ENCODE measurements around the gene SORBS2.

The SORBS2 gene

DNA sequence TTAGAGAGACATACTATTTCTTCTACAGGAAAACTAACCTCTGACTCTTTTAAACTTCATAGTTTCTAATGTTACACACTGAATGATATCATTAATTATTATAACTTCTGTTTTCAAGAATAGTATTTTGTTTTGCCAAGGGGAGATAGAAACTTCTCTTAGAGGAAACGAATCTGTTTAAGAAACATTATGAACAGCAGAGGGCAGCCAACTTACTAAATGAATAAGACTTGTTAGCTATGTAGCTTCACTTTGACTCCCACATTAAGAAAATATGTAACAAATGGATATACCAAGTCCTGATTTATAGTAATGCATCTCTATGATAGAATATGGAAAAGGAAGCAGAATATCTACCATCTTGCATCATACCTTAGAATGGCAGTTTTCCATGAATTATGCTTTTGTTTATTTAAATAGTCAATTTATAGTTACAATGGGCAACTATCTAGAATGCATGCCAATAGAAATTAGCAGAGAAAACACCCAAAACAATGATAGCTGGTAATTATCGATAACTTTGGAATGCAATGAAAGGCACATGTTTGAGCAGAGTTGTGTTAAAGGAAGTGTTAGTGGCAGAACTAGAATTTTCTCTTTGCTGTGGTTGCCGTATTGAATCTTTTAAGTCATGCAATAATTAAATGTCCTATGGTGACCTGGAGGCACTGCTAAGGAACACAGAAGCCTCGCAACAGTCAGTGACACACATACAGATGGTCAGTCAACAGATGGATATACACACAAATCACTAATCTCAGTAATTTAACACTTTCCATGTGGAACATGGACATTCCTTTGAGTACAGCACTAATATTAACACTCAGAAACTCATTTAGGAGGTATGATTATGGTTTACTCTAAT lies 171.0 kb downstream of the SORBS2 start:
- H3K4me3 ChIP-seq (ENCODE audit: control insufficient read depth, low read depth, low read length) = no peak overlapping the region
- TF ChIP-seq, protein P1, sequence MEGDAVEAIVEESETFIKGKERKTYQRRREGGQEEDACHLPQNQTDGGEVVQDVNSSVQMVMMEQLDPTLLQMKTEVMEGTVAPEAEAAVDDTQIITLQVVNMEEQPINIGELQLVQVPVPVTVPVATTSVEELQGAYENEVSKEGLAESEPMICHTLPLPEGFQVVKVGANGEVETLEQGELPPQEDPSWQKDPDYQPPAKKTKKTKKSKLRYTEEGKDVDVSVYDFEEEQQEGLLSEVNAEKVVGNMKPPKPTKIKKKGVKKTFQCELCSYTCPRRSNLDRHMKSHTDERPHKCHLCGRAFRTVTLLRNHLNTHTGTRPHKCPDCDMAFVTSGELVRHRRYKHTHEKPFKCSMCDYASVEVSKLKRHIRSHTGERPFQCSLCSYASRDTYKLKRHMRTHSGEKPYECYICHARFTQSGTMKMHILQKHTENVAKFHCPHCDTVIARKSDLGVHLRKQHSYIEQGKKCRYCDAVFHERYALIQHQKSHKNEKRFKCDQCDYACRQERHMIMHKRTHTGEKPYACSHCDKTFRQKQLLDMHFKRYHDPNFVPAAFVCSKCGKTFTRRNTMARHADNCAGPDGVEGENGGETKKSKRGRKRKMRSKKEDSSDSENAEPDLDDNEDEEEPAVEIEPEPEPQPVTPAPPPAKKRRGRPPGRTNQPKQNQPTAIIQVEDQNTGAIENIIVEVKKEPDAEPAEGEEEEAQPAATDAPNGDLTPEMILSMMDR (conservative IDR thresholded peaks at IDR 0.05; ENCODE audit: control insufficient read depth, insufficient read depth, low read depth, low read length) = peak; percentile 45
- DNase-seq (ENCODE audit: low read depth) = peak; percentile 83

DNA sequence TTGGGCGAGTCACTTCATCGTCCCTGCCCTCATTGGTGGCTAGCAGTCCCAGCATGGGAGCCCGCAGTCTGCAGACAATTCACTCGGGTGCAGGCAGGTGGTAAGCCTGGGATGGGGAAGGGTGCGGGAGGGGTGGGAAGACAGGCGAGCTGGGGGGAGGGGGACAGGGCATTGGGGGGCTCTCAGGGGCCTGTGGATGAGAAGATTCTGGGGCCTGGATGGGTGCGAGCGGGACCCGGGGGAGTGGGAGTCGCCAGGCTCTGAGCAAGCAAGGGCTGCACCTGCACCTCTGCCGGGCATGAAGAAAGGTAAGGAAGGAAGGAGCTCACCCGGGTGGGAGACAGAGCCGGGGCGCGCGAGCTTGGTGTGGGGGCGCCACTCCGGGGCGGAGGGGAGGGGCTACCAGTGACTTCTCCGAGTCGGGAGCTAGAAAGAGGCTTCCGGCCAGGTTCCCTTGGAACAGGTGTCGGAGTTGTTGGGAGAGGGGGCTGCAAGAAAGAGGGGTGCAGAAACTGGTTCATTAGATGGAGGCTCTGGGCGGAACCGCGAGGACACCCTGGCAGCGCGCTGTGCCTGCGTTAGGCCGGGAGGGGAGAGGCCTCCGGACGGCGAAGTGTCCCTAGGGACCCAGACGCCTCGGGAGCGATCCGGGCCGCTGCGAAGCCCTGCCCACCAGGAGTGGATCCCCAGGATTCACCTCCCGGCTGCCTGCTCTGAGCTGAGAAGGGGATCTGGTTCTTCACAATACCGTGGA lies 173.3 kb downstream of the SORBS2 start:
- peak; percentile 3 for DNase-seq (ENCODE audit: low read depth)
- TF ChIP-seq, protein P1 (conservative IDR thresholded peaks at IDR 0.05; ENCODE audit: control insufficient read depth, insufficient read depth, low read depth, low read length) = no peak
- H3K4me3 ChIP-seq (ENCODE audit: control insufficient read depth, low read depth, low read length) = peak overlapping the region; percentile 19

DNA sequence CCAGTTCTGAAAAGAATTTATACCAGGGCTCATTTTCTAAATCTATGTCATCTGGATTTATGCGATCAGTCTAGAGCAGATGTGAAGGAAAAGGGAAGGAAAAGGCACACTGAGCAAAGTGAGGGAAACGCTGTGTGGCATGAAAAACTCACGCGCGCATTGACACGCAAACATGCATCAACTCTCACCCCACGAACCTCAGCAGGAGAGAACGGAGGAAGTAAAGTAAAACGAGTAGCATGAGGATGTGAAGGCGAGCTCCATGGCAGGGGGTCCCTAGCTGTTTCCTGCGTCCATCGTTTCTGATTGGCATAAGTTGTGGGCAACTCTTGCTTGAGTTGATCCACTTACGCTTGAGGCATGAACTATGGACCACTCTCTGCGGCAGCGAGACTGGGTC lies 173.9 kb downstream of the SORBS2 start:
- TF ChIP-seq, protein P1 (conservative IDR thresholded peaks at IDR 0.05; ENCODE audit: control insufficient read depth, insufficient read depth, low read depth, low read length) = no peak
- DNase-seq (ENCODE audit: low read depth) = no peak

DNA sequence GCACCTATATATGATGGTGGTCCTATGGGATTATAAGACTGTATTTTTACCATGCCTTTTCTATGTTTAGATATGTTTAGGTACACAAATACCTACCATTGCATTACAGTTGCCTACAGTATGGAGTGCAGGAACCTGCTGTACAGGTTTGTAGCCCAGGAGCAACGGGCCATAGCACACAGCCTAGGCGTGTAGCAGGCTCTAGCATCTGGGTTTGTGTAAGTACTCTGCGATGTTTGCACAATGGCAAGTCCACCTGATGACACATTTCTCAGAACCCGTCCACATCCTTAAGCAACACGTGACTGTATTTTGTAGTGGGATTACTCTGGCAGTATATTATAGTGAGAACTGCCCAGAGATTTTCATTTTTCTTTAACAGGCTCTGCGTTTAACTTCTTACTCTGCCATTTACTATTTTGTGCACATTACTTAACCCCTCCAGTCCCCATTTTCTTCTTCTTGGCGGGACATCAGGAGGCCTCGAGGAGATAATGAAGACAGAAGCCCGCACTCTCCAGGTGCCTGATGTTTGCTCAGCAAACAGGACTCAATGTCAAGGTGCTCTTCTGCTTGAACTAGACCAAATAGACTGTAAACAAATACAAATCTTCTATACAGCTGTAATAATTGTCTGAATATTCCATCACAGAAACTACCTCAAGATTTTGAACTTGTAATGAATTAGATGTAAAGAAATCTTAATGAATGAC lies 174.7 kb downstream of the SORBS2 start:
- H3K4me3 ChIP-seq (ENCODE audit: control insufficient read depth, low read depth, low read length) = no peak overlapping the region
- peak; percentile 2 for DNase-seq (ENCODE audit: low read depth)
- TF ChIP-seq, protein P1 (conservative IDR thresholded peaks at IDR 0.05; ENCODE audit: control insufficient read depth, insufficient read depth, low read depth, low read length) = no peak

More for the DNA sequence above, 173.9 kb downstream of the SORBS2 start:
- H3K4me3 ChIP-seq (ENCODE audit: control insufficient read depth, low read depth, low read length) = no peak overlapping the region

DNA sequence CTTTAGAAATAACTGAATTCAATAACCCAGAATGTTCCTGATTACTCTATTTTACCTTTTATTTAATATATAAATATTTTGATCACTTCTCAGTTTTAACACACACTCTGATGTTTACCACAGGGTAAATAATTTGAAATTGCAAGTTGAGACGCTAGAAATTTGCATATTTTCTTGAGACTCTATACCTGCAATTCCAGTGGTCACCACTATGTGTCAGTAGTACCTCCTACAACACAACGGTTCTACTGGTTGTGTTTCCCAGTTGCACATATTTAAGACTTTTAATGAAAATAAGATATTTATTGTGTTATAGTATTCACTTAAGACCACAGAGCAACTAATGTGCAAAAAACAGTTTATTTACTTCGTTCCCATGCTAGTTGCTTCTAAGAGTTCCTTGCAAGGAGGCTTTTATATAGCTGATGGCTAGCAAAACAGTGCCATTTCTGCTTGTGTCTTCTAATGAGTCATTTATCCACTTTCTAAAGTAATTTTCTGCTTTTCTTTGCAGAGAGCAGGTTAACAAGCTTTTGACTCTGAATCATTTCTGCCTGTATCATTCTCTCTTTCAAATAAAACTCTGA lies 177.8 kb downstream of the SORBS2 start:
- TF ChIP-seq, protein P1 (conservative IDR thresholded peaks at IDR 0.05; ENCODE audit: control insufficient read depth, insufficient read depth, low read depth, low read length) = peak; percentile 65
- no peak overlapping the region for H3K4me3 ChIP-seq (ENCODE audit: control insufficient read depth, low read depth, low read length)
- peak; percentile 50 for DNase-seq (ENCODE audit: low read depth)

DNA sequence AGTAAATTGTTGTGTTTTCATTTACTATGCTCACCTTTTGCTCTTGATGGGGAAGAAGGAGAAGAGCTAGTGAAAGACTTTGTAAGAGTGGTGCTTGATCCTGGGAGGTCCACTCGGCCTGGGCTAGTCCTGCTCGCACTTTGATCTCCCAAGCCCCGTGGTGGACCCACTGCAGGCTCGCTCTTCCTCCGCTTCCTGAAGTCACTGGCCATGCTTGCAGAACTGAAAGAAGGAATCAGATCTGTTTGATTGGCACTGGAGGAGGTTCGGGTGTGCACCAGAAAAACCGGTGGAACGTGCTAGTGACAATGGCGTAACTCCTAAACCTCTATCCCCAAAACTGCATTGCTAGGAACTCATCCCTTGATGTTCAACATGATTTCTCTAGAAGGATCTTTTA lies 185.2 kb downstream of the SORBS2 start:
- TF ChIP-seq, protein P1 (conservative IDR thresholded peaks at IDR 0.05; ENCODE audit: control insufficient read depth, insufficient read depth, low read depth, low read length) = no peak
- no peak overlapping the region for H3K4me3 ChIP-seq (ENCODE audit: control insufficient read depth, low read depth, low read length)
- no peak for DNase-seq (ENCODE audit: low read depth)

All from fibroblast of mammary gland (primary cell).